Stomach (tissue), 9 donors: ENCODE measurements around the gene CHTOP. TPM values are rescaled to one million over a fixed set of nuclear protein-coding genes. Genes with fewer than 3 reads are reported as not detected.

ENCODE experiments used
- DNase-seq, 2 donors: peaks; one replicate each; pipeline versions ENCODE4 v3.0.0 to v3.0.0-alpha.2; 2013 to 2019
- H3K27ac ChIP-seq, 5 donors: fragments of 200-600 bp in 4 of 5; sonication (generic) in 4 of 5; one replicate each; pipeline ENCODE4 v1.5.1; 2013 to 2019; ENCODE audit warnings: mild to moderate bottlenecking in 1 of 5, moderate library complexity in 1 of 5
- H3K27me3 ChIP-seq, 3 donors: fragments of 200-600 bp; sonication (generic); one replicate each; pipeline ENCODE4 v1.5.1; 2017 to 2019; ENCODE audit warnings: mixed run types in 1 of 3
- H3K36me3 ChIP-seq, 4 donors: fragments of 200-600 bp; sonication (generic); 1 replicate in 3 of 4; 2 replicates in 1 of 4; pipeline ENCODE4 v1.5.1; 2016 to 2019
- H3K4me1 ChIP-seq, 4 donors: fragments of 200-600 bp; sonication (generic); one replicate each; pipeline ENCODE4 v1.5.1; 2016 to 2019
- H3K4me3 ChIP-seq, 4 donors: fragments of 200-600 bp; sonication (generic) in 3 of 4; one replicate each; pipeline ENCODE4 v1.5.1; 2016 to 2019; ENCODE audit warnings: mild to moderate bottlenecking in 1 of 4
- H3K9me3 ChIP-seq, 4 donors: fragments of 200-600 bp; sonication (generic); one replicate each; pipeline ENCODE4 v1.5.1; 2016 to 2019
- EP300 ChIP-seq: sonication (generic); formaldehyde crosslinking; IDR thresholded peaks from one replicate; pipeline ENCODE4 v1.6.1; 2017; ENCODE audit warnings: antibody characterized with exemption
- POLR2A ChIP-seq, 4 donors: fragments of 450-650 bp; IDR thresholded peaks; one replicate each; pipeline ENCODE4 v1.6.1; 2016; ENCODE audit warnings: antibody characterized with exemption in 4 of 4, control low read depth in 2 of 4, mild to moderate bottlenecking in 1 of 4, moderate library complexity in 1 of 4
- POLR2AphosphoS5 ChIP-seq, 3 donors: sonication (generic); formaldehyde crosslinking; IDR thresholded peaks; one replicate each; pipeline ENCODE4 v1.6.1; 2016; ENCODE audit warnings: antibody characterized with exemption in 3 of 3
- WGBS, 5 donors: extraction: QIAGEN DNeasy Blood & Tissue Kit in 3 of 5; methylation state at CpG; one replicate each; pipeline versions ENCODE4 v1.1.5 to v1.1.7; 2013 to 2018; 5-methylcytosine and 5-hydroxymethylcytosine counted together
- intact Hi-C: fragments of 100-400 bp; cut with DNase I; formaldehyde crosslinking; loops from one replicate; pipeline ENCODE4 v1.15.1; 2023; ENCODE audit warnings: low total_unique reads
- polyA plus RNA-seq, 3 donors: library from polyadenylated mRNA; stranded (reverse); fragments of 200-250 nt; gene quantifications; one replicate each; pipeline ENCODE4 v1.2.3, GENCODE V29; 2013
- total RNA-seq, 5 donors: library from RNA; depleted of rRNA; stranded (reverse); fragments of >200 nt; gene quantifications; one replicate each; pipeline versions ENCODE4 v1.1.0 to v1.2.3, GENCODE V29; 2014 to 2016
- TF ChIP-seq, protein P1 (sequence below), 7 experiments: fragments of 450-650 bp in 4 of 7; fragments of 200-600 bp in 3 of 7; sonication (generic) in 3 of 7; IDR thresholded peaks; one replicate each; pipeline ENCODE4 v1.5.1; 2016 to 2019; ENCODE audit warnings: antibody characterized with exemption in 7 of 7, control low read depth in 2 of 7, mild to moderate bottlenecking in 1 of 7
- donor health status: healthy with polysubstance abuse.
- donor health status: Bipolar disorder and iron deficiency.
- donor health status: healthy.

CHTOP gene
- total and polyA plus RNA-seq, 8 donors, result 21.7 to 111 (median 49.6) TPM

DNA sequence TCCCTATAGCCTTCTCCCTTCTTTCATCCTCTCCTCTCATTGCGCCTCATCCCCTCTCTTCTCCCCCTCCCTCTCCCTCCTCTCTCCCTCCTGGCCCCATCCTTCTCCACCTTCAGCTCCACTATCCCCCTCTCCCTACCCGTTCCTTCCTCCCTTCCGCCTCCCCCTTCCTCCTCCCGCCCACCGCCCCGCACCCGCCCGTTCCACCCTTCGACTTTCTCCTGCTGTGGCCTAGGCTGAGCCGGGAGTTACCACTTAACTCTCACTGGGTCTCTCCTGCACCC, 46.2 kb downstream of the CHTOP start:
- Histone ChIP-seq H3K27me3 (peaks cover 0 to 44% (median 35%) of the 10 kb centered on the region in 3 donors), H3K9me3 (no peaks in the 10 kb centered on the region), H3K27ac (peak overlapping the region in 2 of 5 donors; percentile 45 to 77), H3K4me1 (peaks cover 23 to 44% (median 27%) of the 10 kb centered on the region in 4 donors), H3K36me3 (peaks cover 0 to 25% (median 3%) of the 10 kb centered on the region in 4 donors), H3K4me3 (peak overlapping the region; percentile 42 to 65 (median 56))
- TF ChIP-seq, protein P1, sequence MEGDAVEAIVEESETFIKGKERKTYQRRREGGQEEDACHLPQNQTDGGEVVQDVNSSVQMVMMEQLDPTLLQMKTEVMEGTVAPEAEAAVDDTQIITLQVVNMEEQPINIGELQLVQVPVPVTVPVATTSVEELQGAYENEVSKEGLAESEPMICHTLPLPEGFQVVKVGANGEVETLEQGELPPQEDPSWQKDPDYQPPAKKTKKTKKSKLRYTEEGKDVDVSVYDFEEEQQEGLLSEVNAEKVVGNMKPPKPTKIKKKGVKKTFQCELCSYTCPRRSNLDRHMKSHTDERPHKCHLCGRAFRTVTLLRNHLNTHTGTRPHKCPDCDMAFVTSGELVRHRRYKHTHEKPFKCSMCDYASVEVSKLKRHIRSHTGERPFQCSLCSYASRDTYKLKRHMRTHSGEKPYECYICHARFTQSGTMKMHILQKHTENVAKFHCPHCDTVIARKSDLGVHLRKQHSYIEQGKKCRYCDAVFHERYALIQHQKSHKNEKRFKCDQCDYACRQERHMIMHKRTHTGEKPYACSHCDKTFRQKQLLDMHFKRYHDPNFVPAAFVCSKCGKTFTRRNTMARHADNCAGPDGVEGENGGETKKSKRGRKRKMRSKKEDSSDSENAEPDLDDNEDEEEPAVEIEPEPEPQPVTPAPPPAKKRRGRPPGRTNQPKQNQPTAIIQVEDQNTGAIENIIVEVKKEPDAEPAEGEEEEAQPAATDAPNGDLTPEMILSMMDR (IDR thresholded peaks at IDR 0.05), result no peak
- TF ChIP-seq POLR2A (IDR thresholded peaks at IDR 0.05) (no peak), POLR2AphosphoS5 (IDR thresholded peaks at IDR 0.05) (no peak), EP300 (no peak)
- DNase-seq, result peak in 1 of 2 donors; percentile 41
- intact Hi-C loops, result loop anchor here (5.0 kb wide), 1 partner anchor 67 kb away; no protein-coding TSS in a partner anchor
- WGBS, 5 donors, result 29 to 34% (median 31%) methylated on average over 10 of the region's 10 CpGs

DNA sequence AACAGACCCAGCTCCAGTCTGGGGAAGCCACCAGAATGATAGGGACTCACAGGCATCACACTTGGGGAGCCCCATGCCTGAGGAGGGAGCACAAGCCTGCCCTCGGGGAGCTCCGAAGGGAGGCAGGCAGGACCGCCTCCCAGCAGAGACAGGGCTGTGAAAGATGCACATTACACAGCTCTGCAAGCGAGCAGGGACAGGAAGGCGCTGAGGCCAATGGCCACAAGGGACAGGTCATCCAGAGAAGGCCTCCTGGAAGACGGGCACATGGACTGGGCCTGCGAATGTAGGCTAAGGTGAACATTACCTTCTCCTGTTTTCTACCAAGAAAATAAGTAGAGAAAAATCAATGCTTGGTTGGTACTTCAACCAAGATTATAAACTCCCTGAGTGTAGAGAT, 48.9 kb downstream of the CHTOP start:
- WGBS, 5 donors, result 87 to 100% (median 95%) methylated on average over 4 to 7 of the region's 7 CpGs
- peaks cover 22 to 37% (median 24%) of the 10 kb centered on the region in 4 donors for H3K4me1 ChIP-seq

DNA sequence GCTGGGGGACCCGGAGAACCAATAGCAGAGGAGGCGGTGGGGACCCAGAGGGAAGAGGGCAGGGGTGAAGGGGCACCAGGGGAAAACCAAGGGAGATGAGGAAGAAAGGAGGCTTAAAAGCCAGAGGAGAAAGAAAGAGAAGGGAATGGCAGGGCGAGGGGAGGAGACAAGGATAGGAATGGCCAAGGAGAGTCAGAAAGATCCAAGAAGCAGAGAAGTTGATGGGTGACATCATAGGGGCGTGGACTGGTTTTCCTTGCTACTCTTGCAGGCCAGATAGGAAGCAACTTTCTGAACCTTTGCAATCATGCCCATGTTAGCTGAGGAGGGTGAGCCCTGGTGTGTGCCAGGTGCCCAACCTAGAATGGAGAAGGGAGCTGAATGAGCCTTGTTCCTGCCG, 50.0 kb downstream of the CHTOP start:
- Histone ChIP-seq H3K27me3 (peaks cover 0 to 30% (median 24%) of the 10 kb centered on the region in 3 donors), H3K4me1 (peaks cover 10 to 26% (median 13%) of the 10 kb centered on the region in 4 donors), H3K36me3 (peaks cover 0 to 60% (median 10%) of the 10 kb centered on the region in 4 donors), H3K27ac (no peak overlapping the region), H3K4me3 (no peak overlapping the region), H3K9me3 (no peaks in the 10 kb centered on the region)
- intact Hi-C loops, result loop anchor here (5.0 kb wide), 1 partner anchor 63 kb away; no protein-coding TSS in a partner anchor
- 56 to 69% (median 67%) methylated on average over 5 of the region's 5 CpGs for WGBS, 5 donors
- TF ChIP-seq POLR2AphosphoS5 (IDR thresholded peaks at IDR 0.05), result no peak
- TF ChIP-seq EP300, result no peak
- TF ChIP-seq, protein P1 (IDR thresholded peaks at IDR 0.05), result no peak
- TF ChIP-seq POLR2A (IDR thresholded peaks at IDR 0.05), result no peak
- peak in 1 of 2 donors; percentile 74 for DNase-seq

More for the DNA sequence above, 48.9 kb downstream of the CHTOP start:
- no peak for DNase-seq
- TF ChIP-seq POLR2A (IDR thresholded peaks at IDR 0.05) (no peak), EP300 (no peak), POLR2AphosphoS5 (IDR thresholded peaks at IDR 0.05) (no peak)
- TF ChIP-seq, protein P1 (IDR thresholded peaks at IDR 0.05), result no peak
- no peak overlapping the region for H3K27ac ChIP-seq
- intact Hi-C loops, result loop anchor here (5.0 kb wide), 1 partner anchor 65 kb away; no protein-coding TSS in a partner anchor
- H3K4me3 ChIP-seq, result no peak overlapping the region
- H3K36me3 ChIP-seq, result peaks cover 0 to 49% (median 8%) of the 10 kb centered on the region in 4 donors
- H3K27me3 ChIP-seq, result peaks cover 0 to 41% (median 34%) of the 10 kb centered on the region in 3 donors
- H3K9me3 ChIP-seq, result no peaks in the 10 kb centered on the region

DNA sequence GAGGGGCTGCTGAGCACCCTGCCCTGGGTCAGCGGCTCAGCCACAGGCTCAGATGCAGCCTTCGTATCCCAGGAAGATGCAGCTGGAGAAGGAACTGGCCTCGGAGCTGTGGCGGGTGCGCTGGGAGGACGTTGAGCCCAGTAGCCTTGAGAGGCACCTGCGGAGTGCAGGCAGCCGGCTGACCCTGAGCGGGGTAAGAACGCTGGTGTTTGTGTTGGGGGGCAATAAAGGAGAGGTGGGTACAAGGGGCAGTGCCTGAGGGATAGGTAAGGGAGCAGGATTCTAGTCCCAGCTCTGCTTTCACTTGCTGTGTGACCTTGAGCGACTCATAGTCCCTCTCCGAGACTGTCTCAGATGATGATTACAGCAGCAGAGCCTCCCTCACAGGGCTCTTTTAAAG, 51.0 kb downstream of the CHTOP start:
- WGBS, 5 donors, result 81 to 95% (median 87%) methylated on average over 3 to 12 of the region's 12 CpGs
- H3K27ac ChIP-seq, result no peak overlapping the region

More for the DNA sequence above, 51.0 kb downstream of the CHTOP start:
- Histone ChIP-seq H3K4me3 (no peak overlapping the region), H3K4me1 (peaks cover under 1 to 15% (median 2%) of the 10 kb centered on the region in 4 donors), H3K9me3 (no peaks in the 10 kb centered on the region), H3K36me3 (peaks cover 0 to 70% (median 13%) of the 10 kb centered on the region in 4 donors), H3K27me3 (peaks cover 0 to 19% (median 13%) of the 10 kb centered on the region in 3 donors)
- no peak for DNase-seq
- intact Hi-C loops, result loop anchor here (5.0 kb wide), 1 partner anchor 62 kb away; no protein-coding TSS in a partner anchor
- TF ChIP-seq, protein P1 (IDR thresholded peaks at IDR 0.05), result no peak
- no peak for TF ChIP-seq POLR2AphosphoS5 (IDR thresholded peaks at IDR 0.05)
- TF ChIP-seq POLR2A (IDR thresholded peaks at IDR 0.05), result no peak
- TF ChIP-seq EP300, result no peak
